8988T (cell line): ENCODE results near the gene PEX6.
A peak's percentile ranks its signal among the peaks of the same experiment; 100 is the strongest.

ENCODE experiments used
- DNase-seq: peaks from one replicate; pipeline ENCODE4 v3.0.0; 2011

Gene PEX6

GRCh38 chr6:42928986-42929820, 49.8 kb downstream of the PEX6 start, which contains the start of gene CNPY3:
CNPY3 (plus strand) TSS chr6:42929480; CDS start chr6:42929571, 91 bp downstream.
- DNase-seq = peak; percentile 95

DNA sequence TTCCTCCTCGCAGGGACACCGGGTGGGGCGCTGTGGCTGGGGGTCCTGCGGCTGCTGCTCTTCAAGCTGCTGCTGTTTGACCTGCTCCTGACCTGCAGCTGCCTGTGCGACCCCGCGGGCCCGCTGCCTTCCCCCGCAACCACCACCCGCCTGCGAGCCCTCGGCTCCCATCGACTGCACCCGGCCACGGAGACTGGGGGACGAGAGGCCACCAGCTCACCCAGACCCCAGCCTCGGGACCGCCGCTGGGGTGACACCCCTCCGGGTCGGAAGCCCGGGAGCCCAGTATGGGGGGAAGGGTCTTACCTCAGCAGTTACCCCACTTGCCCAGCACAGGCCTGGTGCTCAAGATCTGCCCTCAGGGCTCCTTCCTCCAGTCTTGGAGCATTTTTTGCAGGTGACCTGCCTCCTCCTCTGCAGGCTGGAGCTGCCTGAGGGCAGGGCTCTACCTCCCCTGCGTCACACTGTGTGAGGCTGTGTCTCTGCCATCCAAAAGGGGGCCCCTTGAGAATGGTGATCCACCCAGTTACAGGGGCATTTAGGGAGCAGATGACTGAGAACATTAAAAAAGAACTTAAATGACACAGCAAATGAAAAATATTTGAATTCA, 53.6 kb downstream of the PEX6 start:
- DNase-seq = no peak

GRCh38 chr6:42923666-42924065, 55.3 kb downstream of the PEX6 start:
- DNase-seq = no peak

DNA sequence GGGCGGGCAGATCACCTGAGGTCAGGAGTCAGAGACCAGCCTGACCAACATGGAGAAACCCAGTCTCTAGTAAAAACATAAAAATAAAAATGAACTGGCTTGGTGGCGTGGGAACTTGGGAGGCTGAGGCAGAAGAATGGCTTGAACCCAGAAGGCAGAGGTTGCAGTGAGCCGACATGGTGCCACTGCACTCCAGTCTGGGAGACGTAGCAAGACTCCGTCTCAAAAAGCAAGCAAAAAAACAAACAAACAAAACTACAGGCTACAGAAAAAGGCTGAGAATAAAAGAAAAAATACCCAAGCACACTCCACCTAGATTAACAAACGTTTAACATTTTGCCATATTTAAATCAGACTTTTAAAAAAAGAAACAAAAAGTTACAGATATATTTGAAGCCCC, 57.2 kb downstream of the PEX6 start:
- DNase-seq = no peak

- no peak for DNase-seq
These were observed 62.7 kb downstream of the PEX6 start for GRCh38 chr6:42916288-42916687.

- DNase-seq = no peak
These were observed 63.2 kb downstream of the PEX6 start, which contains the start of gene PTCRA for GRCh38 chr6:42915732-42916131. PTCRA (plus strand) TSS chr6:42916053; CDS start chr6:42916070, 17 bp downstream.

DNA sequence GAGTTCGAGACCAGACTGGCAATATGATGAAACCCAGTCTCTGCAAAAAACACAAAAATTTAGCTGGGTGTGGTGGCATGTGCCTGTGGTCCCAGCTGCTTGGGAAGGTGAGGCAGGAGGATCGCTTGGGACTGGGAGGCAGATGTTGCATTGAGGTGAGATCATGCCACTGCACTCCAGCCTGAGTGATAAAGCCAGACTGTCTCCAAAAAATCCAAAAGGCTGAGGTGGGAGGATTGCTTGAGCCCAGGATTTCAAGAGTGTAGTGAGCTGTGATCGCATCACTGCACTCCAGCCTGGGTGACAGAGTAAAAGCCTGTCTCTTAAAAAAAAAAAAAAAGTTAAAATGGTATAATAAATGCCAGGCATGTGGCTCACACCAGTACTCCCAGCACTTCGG, 64.4 kb downstream of the PEX6 start:
- no peak for DNase-seq
